IMR-90 (cell line): ENCODE data around the gene CXCL6. TPM values are rescaled to one million over a fixed set of nuclear protein-coding genes. Genes with fewer than 3 reads are reported as not detected.

ENCODE experiments used
- ATAC-seq: fragments of 200-7000 bp; cut with Tn5 transposase; 2 replicates; pipeline ENCODE4 v1.9.1; 2020; ENCODE audit warnings: low read depth, mild to moderate bottlenecking, moderate library complexity
- BruUV-seq: library from RNA; stranded (reverse); fragments of 400-500 nt; replicated peaks from 2 replicates; lab custom pipeline; 2021; lab: Mats Ljungman, UMichigan
- CTCF ChIA-PET: fragments of 300-600 bp; formaldehyde crosslinking; extraction: SDS; loops from one replicate; lab custom pipeline; 2021; ENCODE audit warnings: antibody characterized with exemption; lab: Yijun Ruan, JAX
- POLR2A ChIA-PET: fragments of 300-600 bp; sonication (Branson Sonifier 250); formaldehyde crosslinking; loops from one replicate; lab custom pipeline; 2022; ENCODE audit warnings: antibody characterized with exemption; ENCODE audit not compliant: unreplicated experiment; lab: Charles Lee
- DNase-seq: peaks from one replicate; pipeline ENCODE4 v3.0.0; 2013
- H2AFZ ChIP-seq: replicated peaks from 2 replicates; pipeline ENCODE3; 2013; ENCODE audit warnings: low read length, mild to moderate bottlenecking; ENCODE audit not compliant: poor library complexity
- H2AK5ac ChIP-seq: 2 replicates; pipeline ENCODE4 v1.6.1; 2013; ENCODE audit warnings: low read depth, low read length, inconsistent platforms
- H2AK9ac ChIP-seq: replicated peaks from 2 replicates; pipeline ENCODE3; 2013; ENCODE audit warnings: mild to moderate bottlenecking, low read depth, low read length, moderate library complexity; ENCODE audit not compliant: poor library complexity
- H2BK120ac ChIP-seq: 2 replicates; pipeline ENCODE4 v1.6.1; 2013; ENCODE audit warnings: low read depth, low read length, inconsistent platforms
- H2BK15ac ChIP-seq: 3 replicates; pipeline ENCODE4 v1.6.1; 2013; ENCODE audit warnings: low read depth, low read length, inconsistent platforms
- H2BK20ac ChIP-seq: 2 replicates; pipeline ENCODE4 v1.6.1; 2013; ENCODE audit warnings: low read depth, mild to moderate bottlenecking, inconsistent platforms, low read length, moderate library complexity
- H2BK5ac ChIP-seq: 2 replicates; pipeline ENCODE4 v1.6.1; 2013; ENCODE audit warnings: mild to moderate bottlenecking, low read depth, low read length, inconsistent platforms; ENCODE audit not compliant: poor library complexity, severe bottlenecking
- H3K14ac ChIP-seq: replicated peaks from 2 replicates; pipeline ENCODE4 v1.6.1; 2013; ENCODE audit warnings: low read depth, low read length, inconsistent platforms
- H3K18ac ChIP-seq: 2 replicates; pipeline ENCODE4 v1.6.1; 2013; ENCODE audit warnings: low read depth, low read length, control low read depth
- H3K23ac ChIP-seq: 2 replicates; pipeline ENCODE4 v1.6.1; 2013; ENCODE audit warnings: low read depth, low read length, inconsistent platforms
- H3K27ac ChIP-seq: 2 replicates; pipeline ENCODE4 v1.5.1; 2013; ENCODE audit warnings: mild to moderate bottlenecking, control low read depth, low read length; ENCODE audit not compliant: insufficient read depth
- H3K27me3 ChIP-seq: 2 replicates; pipeline ENCODE4 v1.6.1; 2013; ENCODE audit warnings: low read length; ENCODE audit not compliant: control insufficient read depth, insufficient read depth
- H3K36me3 ChIP-seq: 2 replicates; pipeline ENCODE4 v1.6.1; 2013; ENCODE audit warnings: low read length, mixed read lengths; ENCODE audit not compliant: control insufficient read depth, insufficient read depth
- H3K4ac ChIP-seq: 2 replicates; pipeline ENCODE4 v1.6.1; 2013; ENCODE audit warnings: low read depth, low read length, inconsistent platforms
- H3K4me1 ChIP-seq: 2 replicates; pipeline ENCODE4 v1.6.1; 2013; ENCODE audit warnings: low read length, mixed read lengths; ENCODE audit not compliant: control insufficient read depth, insufficient read depth
- H3K4me2 ChIP-seq: 2 replicates; pipeline ENCODE4 v1.6.1; 2013; ENCODE audit warnings: low read depth, mild to moderate bottlenecking, control low read depth, low read length, moderate library complexity
- H3K4me3 ChIP-seq: 2 replicates; pipeline ENCODE4 v1.5.1; 2013; ENCODE audit warnings: low read depth, mild to moderate bottlenecking, control low read depth, low read length, moderate library complexity; ENCODE audit not compliant: insufficient read depth
- H3K56ac ChIP-seq: 2 replicates; pipeline ENCODE4 v1.6.1; 2013; ENCODE audit warnings: low read length, inconsistent platforms; ENCODE audit not compliant: insufficient read depth; ENCODE audit errors: extremely low read depth
- H3K79me1 ChIP-seq, 2 experiments: 2 replicates each; pipeline ENCODE4 v1.6.1; 2013; ENCODE audit warnings: low read length in 2 of 2, inconsistent platforms in 1 of 2, low read depth in 1 of 2
- H3K9ac ChIP-seq: 2 replicates; pipeline ENCODE4 v1.6.1; 2013; ENCODE audit warnings: low read depth, low read length, control low read depth
- H3K9me1 ChIP-seq: 2 replicates; pipeline ENCODE4 v1.6.1; 2013; ENCODE audit warnings: low read length, inconsistent platforms; ENCODE audit not compliant: insufficient read depth
- H3K9me3 ChIP-seq: 2 replicates; pipeline ENCODE4 v1.6.1; 2013; ENCODE audit warnings: low read length; ENCODE audit not compliant: control insufficient read depth, insufficient read depth
- H4K20me1 ChIP-seq: 2 replicates; pipeline ENCODE4 v1.6.1; 2013; ENCODE audit warnings: low read length, inconsistent platforms; ENCODE audit not compliant: insufficient read depth
- H4K5ac ChIP-seq: 2 replicates; pipeline ENCODE4 v1.6.1; 2013; ENCODE audit warnings: mild to moderate bottlenecking, low read depth, low read length, control low read depth
- H4K8ac ChIP-seq, 2 experiments: 2 replicates each; pipeline ENCODE4 v1.6.1; 2013; ENCODE audit warnings: low read depth in 2 of 2, low read length in 2 of 2, control low read depth in 1 of 2, inconsistent platforms in 1 of 2
- H4K91ac ChIP-seq: 2 replicates; pipeline ENCODE4 v1.6.1; 2013; ENCODE audit warnings: low read depth, low read length, inconsistent platforms; ENCODE audit not compliant: insufficient read depth
- BHLHE40 ChIP-seq: fragments of 150-350 bp; IDR thresholded peaks from 2 replicates; pipeline ENCODE4 v1.6.1; 2016; ENCODE audit warnings: mild to moderate bottlenecking, low read depth, low read length
- CEBPB ChIP-seq: IDR thresholded peaks from 2 replicates; pipeline ENCODE4 v1.6.1; 2012; ENCODE audit warnings: low read depth, low read length, improper control_type of control experiment
- CHD1 ChIP-seq: IDR thresholded peaks from 2 replicates; pipeline ENCODE4 v1.6.1; 2012; ENCODE audit warnings: low read depth, low read length, improper control_type of control experiment
- CTCF ChIP-seq: conservative IDR thresholded peaks from 2 replicates; pipeline ENCODE4 v1.5.1; 2012; ENCODE audit warnings: mild to moderate bottlenecking, low read depth, low read length, improper control_type of control experiment
- ELK1 ChIP-seq: fragments of 150-350 bp; IDR thresholded peaks from 2 replicates; pipeline ENCODE4 v1.6.1; 2016; ENCODE audit warnings: low read depth, mild to moderate bottlenecking, low read length, moderate library complexity, borderline replicate concordance
- FOS ChIP-seq: fragments of 150-350 bp; IDR thresholded peaks from 2 replicates; pipeline ENCODE4 v1.6.1; 2016; ENCODE audit warnings: low read depth, low read length
- MAFK ChIP-seq: IDR thresholded peaks from 2 replicates; pipeline ENCODE4 v1.6.1; 2012; ENCODE audit warnings: low read depth, low read length, improper control_type of control experiment
- MAZ ChIP-seq: IDR thresholded peaks from 2 replicates; pipeline ENCODE4 v1.6.1; 2012; ENCODE audit warnings: low read depth, mild to moderate bottlenecking, low read length, improper control_type of control experiment, moderate library complexity, borderline replicate concordance
- MXI1 ChIP-seq: IDR thresholded peaks from 2 replicates; pipeline ENCODE4 v1.6.1; 2012; ENCODE audit warnings: low read depth, mild to moderate bottlenecking, low read length, moderate library complexity, borderline replicate concordance
- NFE2L2 ChIP-seq: fragments of 150-350 bp; IDR thresholded peaks from 2 replicates; pipeline ENCODE4 v1.6.1; 2016; ENCODE audit warnings: low read depth, mild to moderate bottlenecking, low read length
- POLR2A ChIP-seq: IDR thresholded peaks from 2 replicates; pipeline ENCODE4 v1.6.1; 2012; ENCODE audit warnings: mild to moderate bottlenecking, low read depth, low read length
- RAD21 ChIP-seq: IDR thresholded peaks from 2 replicates; pipeline ENCODE4 v1.6.1; 2012; ENCODE audit warnings: low read length, improper control_type of control experiment
- RCOR1 ChIP-seq: IDR thresholded peaks from 2 replicates; pipeline ENCODE4 v1.6.1; 2012; ENCODE audit warnings: mild to moderate bottlenecking, low read length, improper control_type of control experiment; ENCODE audit not compliant: insufficient replicate concordance
- RFX5 ChIP-seq: IDR thresholded peaks from 2 replicates; pipeline ENCODE4 v1.8.0; 2012; ENCODE audit warnings: low read depth, mild to moderate bottlenecking, low read length, moderate library complexity
- SMC3 ChIP-seq: fragments of 150-350 bp; IDR thresholded peaks from 2 replicates; pipeline ENCODE4 v1.6.1; 2016; ENCODE audit warnings: low read depth, mild to moderate bottlenecking, antibody characterized with exemption, low read length, moderate library complexity
- USF2 ChIP-seq: fragments of 150-350 bp; IDR thresholded peaks from 2 replicates; pipeline ENCODE4 v1.6.1; 2017; ENCODE audit warnings: mild to moderate bottlenecking, antibody characterized with exemption, low read length, low read depth
- WGBS, 2 experiments: methylation state at CpG; one replicate each; pipeline versions ENCODE4 v1.1.5 to v1.1.7; 2013; ENCODE audit warnings: missing lambda C conversion rate in 2 of 2; ENCODE audit not compliant: insufficient read length in 1 of 2; ENCODE audit errors: extremely low coverage in 2 of 2; 5-methylcytosine and 5-hydroxymethylcytosine counted together
- dilution Hi-C: fragments of 300-500 bp; cut with HindIII; formaldehyde crosslinking; loops from one replicate; pipeline ENCODE4 v1.14.3; 2018; ENCODE audit warnings: low sequenced_read_pairs; ENCODE audit not compliant: unreplicated experiment
- in situ Hi-C: fragments of 300-500 bp; cut with MboI; formaldehyde crosslinking; loops from 3 replicates; pipeline ENCODE4 v1.14.3; 2019; ENCODE audit warnings: low sequenced_read_pairs, inconsistent platforms, mixed read lengths
- intact Hi-C: fragments of 100-400 bp; cut with micrococcal nuclease; formaldehyde crosslinking; loops from 2 replicates; pipeline ENCODE4 v1.10.0; 2022
- polyA plus RNA-seq, 3 experiments: library from polyadenylated mRNA; depleted of rRNA; stranded (reverse); fragments of >200 nt; gene quantifications; 2 replicates each; pipeline ENCODE4 v1.2.3, GENCODE V29; 2012; ENCODE audit warnings: low replicate concordance in 1 of 3
- total RNA-seq: library from RNA; depleted of rRNA; stranded (reverse); fragments of >200 nt; gene quantifications from 2 replicates; pipeline ENCODE4 v1.2.3, GENCODE V29; 2012

The CXCL6 gene
- total and polyA plus RNA-seq, 2 of the 4 experiments (the other 2 are of a cell fraction): not detected

GRCh38 chr4:73810191-73810590, 26.3 kb upstream of the CXCL6 start:
- DNase-seq: no peak
- TF ChIP-seq SMC3: no peak
- TF ChIP-seq NFE2L2: no peak
- TF ChIP-seq RAD21: no peak
- no peak for TF ChIP-seq MXI1
- TF ChIP-seq POLR2A: no peak
- no peak for TF ChIP-seq CTCF
- TF ChIP-seq ELK1: no peak
- no peak for TF ChIP-seq BHLHE40
- TF ChIP-seq FOS: no peak
- TF ChIP-seq CEBPB: no peak
- no peak for TF ChIP-seq RFX5
- no peak for TF ChIP-seq MAFK
- no peak for TF ChIP-seq USF2
- TF ChIP-seq MAZ: no peak
- no peak for TF ChIP-seq CHD1
- no peak for TF ChIP-seq RCOR1
- no CpG with 5 or more reads among the region's 3 CpGs for WGBS, 2 experiments
- CTCF ChIA-PET: no interaction called here
- Histone ChIP-seq H3K27me3 (peaks cover 2% of the 10 kb centered on the region; the same call in 1 of the 2 replicates), H2BK120ac (no peak overlapping the region), H3K56ac (no peak overlapping the region), H4K20me1 (no peaks in the 10 kb centered on the region; the same call in 1 of the 2 replicates), H3K23ac (no peak overlapping the region), H3K4me3 (no peak overlapping the region), H3K36me3 (no peaks in the 10 kb centered on the region), H3K4ac (no peak overlapping the region), H2BK20ac (no peak overlapping the region), H2AFZ (no peak overlapping the region), H3K9me1 (no peaks in the 10 kb centered on the region), H4K5ac (no peak overlapping the region), H3K4me1 (no peaks in the 10 kb centered on the region), H3K4me2 (no peak overlapping the region), H2AK9ac (no peak overlapping the region), H3K9me3 (no peaks in the 10 kb centered on the region), H2AK5ac (no peak overlapping the region), H3K79me1 (no peaks in the 10 kb centered on the region), H2BK15ac (no peak overlapping the region), H3K27ac (no peak overlapping the region), H3K9ac (no peak overlapping the region), H3K18ac (no peak overlapping the region), H4K8ac (no peak overlapping the region), H2BK5ac (no peak overlapping the region), H3K14ac (no peak overlapping the region), H4K91ac (no peak overlapping the region)
- ATAC-seq: no peak
- BruUV-seq: no TSS peak
- dilution Hi-C loops: no loop called here
- intact Hi-C loops: no loop called here
- POLR2A ChIA-PET: no interaction called here
- in situ Hi-C loops: no loop called here
